Measurements from ENCODE around the gene FBXO45.
A peak's percentile ranks its signal among the peaks of the same experiment; 100 is the strongest.
"Not testable (repeated sequence)": the region's sequence is repeated elsewhere in the genome, so short reads cannot be mapped to it uniquely, and the experiment has no call there.

The FBXO45 gene

GRCh38 chr3:196558476-196558875 lies 10.0 kb upstream of the FBXO45 start:
- DNase-seq: no peak

- DNase-seq: no peak
Measured at GRCh38 chr3:196559826-196560225, 8.6 kb upstream of the FBXO45 start.

- DNase-seq: no peak
Measured at GRCh38 chr3:196563721-196564225, 4.7 kb upstream of the FBXO45 start.

DNA sequence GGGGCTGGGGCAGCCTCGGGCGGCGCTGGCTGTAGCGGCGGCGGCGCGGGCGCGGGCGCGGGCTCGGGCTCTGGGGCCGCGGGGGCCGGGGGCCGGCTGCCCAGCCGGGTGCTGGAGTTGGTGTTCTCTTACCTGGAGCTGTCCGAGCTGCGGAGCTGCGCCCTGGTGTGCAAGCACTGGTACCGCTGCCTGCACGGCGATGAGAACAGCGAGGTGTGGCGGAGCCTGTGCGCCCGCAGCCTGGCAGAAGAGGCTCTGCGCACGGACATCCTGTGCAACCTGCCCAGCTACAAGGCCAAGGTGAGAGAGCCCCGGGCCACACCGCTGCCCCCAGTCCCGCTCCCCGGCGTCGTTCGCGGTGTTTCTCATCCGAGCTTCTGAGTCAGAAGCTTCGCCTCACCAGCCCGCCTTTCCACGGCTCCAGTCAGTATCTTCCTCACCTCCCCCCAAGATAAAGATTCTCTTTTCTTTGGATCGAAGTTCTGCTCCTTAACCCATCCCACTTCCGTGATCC lies 600 bp downstream of the FBXO45 start:
- DNase-seq: peak; percentile 42

GRCh38 chr3:196570332-196570731 lies 1.9 kb downstream of the FBXO45 start:
- DNase-seq: not testable (repeated sequence)

DNA sequence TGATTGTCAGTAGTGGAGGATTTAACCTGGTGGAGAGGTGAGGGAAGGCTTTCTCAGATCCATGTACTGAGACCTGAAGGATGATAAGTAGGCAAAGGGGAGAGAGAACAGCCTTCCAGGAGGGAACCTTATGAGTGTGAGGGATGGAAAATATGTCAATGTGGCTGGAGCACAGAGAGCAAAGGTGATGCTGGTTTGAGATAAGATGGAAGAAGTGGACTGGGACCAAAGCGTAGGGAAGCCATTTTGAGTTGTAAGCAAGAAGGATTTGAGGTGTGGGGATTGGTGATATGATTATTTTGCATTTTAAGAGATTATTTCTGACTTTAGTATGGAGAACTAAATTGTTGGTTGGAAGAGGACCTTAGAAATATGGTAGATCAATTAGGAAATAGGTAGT lies 3.9 kb downstream of the FBXO45 start:
- DNase-seq: no peak

- DNase-seq: no peak
Measured at GRCh38 chr3:196585044-196585757, 16.7 kb downstream of the FBXO45 start.

- DNase-seq: no peak
Measured at GRCh38 chr3:196590279-196590678, 21.8 kb downstream of the FBXO45 start.

DNA sequence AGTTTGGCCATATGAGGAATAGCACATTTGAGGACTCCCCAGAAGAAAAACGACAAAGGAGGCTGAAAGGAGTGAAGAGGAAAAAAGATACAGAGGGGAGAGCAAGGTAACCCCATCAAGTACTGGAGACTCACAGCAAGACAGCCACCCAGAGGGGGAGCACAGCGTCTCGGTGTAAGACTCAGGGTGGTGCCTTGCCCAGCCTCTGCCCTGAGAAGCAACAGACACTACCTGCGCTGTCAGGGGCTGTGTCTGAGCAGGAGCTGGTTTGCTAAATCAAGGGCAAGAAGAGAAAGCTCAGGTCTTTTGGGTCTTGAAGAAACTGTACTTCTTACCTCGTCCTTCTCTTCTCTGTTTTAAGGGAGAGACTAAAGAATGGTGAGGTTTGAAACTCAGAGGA lies 27.9 kb downstream of the FBXO45 start:
- no peak for DNase-seq

DNA sequence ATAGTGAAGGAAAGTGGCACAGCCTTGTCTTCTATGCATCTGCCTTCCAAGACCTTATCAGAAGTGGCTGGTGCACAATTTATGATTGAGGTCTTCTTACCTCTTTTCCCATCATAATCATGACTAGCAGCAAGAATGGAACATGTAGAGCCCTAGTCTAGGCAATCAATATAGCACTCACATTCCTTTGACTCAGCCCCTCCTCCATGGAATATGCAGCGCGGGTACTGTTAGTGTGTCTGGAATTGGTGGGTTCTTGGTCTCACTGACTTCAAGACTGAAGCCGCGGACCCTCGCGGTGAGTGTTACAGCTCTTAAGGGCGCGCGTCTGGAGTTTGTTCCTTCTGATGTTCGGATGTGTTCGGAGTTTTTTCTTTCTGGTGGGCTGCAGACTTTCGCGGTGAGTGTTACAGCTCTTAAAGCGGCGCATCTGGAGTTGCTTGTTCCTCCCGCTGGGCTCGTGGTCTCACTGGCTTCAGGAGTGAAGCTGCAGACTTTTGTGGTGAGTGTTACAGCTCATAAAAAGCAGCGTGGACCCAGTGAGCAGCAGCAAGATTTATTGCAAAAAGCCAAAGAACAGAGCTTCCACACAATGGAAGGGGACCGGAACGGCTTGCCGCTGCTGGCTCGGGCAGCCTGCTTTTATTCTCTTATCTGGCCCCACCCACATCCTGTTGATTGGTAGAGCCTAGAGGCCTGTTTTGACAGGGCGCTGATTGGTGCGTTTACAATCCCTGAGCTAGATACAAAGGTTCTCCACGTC lies 29.7 kb downstream of the FBXO45 start:
- DNase-seq: not testable (repeated sequence)

- no peak for DNase-seq
Measured at GRCh38 chr3:196599734-196600128, 31.3 kb downstream of the FBXO45 start.

DNA sequence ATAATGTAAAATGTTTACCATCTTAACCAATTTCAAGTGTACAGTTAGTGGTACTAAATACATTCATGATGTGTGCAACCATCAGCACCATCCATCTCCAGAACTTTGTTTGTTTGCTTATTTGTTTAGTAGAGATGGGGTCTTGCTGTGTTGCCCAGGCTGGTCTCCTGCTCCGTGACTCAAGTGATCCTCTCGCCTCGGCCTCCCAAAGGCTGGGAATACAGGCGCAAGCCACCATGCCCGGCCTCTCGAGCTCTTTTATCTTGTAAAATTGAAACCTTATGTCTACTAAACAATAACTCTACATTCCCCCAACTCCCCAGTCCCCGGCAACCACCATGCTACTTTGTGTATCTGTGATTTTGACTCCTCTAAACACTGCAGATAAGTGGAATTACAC lies 31.9 kb downstream of the FBXO45 start:
- DNase-seq: no peak

DNA sequence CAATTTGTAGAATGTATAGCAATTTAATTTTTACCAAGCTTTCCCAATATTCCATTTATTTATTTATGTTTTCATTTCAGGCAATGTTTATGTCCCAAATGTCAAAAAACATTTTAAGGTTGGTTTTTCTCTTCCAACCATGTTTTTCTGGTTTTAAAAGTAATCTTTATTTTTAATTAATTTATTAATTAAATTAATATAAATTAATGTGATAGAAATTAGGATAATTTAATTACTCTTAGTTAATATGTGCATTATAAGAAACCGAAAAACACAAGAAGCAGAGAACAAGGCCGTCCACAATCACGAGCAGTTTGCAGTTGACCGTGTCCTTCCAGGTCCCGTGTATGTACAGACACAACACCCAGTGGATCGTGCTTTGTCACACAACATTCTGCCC lies 34.2 kb downstream of the FBXO45 start:
- DNase-seq: no peak

DNA sequence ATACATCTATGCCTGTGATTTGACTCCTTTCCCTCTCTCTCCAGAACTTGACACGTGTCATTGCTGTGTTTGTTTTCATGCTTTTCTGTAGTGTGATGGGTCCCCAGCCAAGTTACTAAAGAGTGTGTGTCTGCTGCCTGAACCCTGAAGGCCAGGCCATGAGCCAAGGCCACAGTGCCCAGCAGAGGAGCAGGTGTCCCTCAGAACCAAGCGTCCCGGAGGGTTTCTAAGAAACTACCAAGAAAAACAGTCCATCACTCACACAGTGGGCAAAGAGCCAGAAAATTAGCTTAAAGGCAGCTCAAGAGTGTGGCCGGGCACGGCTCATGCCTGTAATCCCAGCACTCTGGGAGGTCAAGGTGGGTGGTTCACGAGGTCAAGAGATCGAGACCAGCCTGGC lies 35.2 kb downstream of the FBXO45 start:
- DNase-seq: no peak

GRCh38 chr3:196604548-196604947 lies 36.1 kb downstream of the FBXO45 start:
- no peak for DNase-seq

GRCh38 chr3:196608693-196609092 lies 40.2 kb downstream of the FBXO45 start:
- DNase-seq: no peak

- DNase-seq: peak; percentile 92
Measured at GRCh38 chr3:196609343-196609775, 40.9 kb downstream of the FBXO45 start.

DNA sequence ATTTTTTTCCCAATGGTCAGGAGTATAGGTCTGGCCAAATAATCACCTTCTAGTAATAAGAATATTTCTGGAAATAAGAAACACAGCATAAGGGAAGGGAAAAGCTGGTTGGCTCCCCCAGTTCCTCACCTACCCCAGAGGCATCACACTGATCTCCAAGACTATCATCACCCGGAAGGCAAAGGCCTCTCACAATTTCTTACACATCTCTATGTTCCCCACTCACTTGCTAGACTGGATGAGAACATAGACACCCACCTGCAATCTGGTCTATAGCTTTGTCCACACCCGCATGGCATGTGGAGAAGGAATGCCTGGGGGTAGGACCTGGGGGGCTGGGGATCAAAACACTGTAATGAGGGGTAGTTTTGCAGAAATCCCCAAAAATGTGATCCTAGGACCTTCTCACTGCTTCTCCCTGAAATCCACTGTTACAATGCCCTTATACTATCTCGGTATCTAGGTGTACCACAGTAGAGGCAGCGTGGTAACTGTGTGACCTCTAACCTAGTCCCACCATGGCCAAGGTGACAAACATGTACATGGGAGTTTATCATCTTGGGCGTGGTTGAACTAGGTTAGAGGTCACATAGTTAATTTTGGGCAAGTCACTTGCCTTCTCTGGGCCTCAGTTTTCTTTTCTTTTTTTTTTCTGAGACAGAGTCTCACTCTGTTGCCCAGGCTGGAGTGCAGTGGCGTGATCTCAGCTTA lies 41.5 kb downstream of the FBXO45 start:
- no peak for DNase-seq

- no peak for DNase-seq
Measured at GRCh38 chr3:196611761-196612483, 43.5 kb downstream of the FBXO45 start.

DNA sequence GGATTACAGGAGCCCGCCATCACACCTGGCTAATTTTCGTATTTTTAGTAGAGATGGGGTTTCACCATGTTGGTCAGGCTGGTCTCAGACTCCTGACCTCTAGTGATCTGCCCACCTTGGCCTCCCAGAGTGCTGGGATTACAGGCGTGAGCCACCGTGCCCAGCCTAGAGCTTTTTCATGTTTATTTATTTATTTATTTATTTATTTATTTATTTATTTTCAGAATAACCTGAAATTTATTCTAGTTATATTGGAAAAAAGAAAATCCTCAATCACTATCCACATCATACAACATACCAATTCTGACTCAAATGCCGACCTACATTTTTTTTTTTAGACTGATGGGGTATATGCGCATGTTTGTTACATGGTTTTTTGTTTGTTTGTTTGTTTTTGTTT lies 46.8 kb downstream of the FBXO45 start:
- not testable (repeated sequence) for DNase-seq

DNA sequence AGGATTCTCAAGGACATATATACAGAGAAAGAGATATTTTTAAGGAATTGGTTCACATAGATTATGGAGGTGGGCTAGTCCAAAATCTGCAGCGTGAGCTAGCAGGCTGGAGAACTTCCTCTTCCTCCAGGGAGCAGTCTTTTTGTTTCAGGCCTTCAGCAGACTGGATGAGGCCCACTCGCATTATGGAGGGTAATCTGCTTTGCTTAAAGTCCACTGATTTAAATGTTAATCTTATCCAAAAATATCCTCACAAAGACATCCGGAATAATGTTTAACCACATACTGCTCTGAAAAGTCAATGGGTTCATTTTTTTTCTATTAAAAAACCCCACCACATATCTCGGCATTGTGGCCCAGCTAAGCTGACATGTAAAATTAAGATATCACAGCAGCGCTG lies 48.8 kb downstream of the FBXO45 start:
- no peak for DNase-seq

DNA sequence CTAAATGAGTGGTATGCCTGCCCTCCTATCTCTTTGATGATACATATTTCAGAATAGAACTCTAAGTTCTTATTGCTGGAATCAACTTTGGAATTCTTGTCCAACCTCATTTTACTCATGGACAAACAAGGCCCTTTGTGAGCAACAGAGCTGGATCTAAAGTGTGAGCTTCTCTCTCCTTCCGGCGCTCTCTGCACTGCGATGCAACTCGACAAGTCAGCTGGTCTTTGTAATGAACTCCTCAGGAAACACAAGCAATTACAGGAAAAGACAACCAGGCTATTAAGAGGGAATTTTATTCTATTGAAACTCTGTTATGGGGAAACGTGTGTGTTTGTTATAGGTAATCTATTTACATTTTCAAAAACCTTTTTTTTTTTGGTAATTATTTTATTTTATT lies 50.8 kb downstream of the FBXO45 start:
- DNase-seq: no peak

DNA sequence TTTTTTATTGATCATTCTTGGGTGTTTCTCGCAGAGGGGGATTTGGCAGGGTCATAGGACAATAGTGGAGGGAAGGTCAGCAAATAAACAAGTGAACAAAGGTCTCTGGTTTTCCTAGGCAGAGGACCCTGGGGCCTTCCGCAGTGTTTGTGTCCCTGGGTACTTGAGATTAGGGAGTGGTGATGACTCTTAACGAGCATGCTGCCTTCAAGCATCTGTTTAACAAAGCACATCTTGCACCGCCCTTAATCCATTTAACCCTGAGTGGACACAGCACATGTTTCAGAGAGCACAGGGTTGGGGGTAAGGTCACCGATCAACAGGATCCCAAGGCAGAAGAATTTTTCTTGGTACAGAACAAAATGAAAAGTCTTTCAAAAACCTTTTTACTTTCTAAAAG lies 51.2 kb downstream of the FBXO45 start:
- not testable (repeated sequence) for DNase-seq

Data from COR-L47 (cell line).